Colon (tissue), 2 donors: Measurements from ENCODE around the gene TTC38.

Experiments used
- FAIRE-seq: peaks from 2 replicates; lab custom pipeline; 2012; peaks lifted over from hg19 to GRCh38; lab: Jason Lieb, UNC
- donor health status: control.
- donor health status: control.

Gene TTC38

DNA sequence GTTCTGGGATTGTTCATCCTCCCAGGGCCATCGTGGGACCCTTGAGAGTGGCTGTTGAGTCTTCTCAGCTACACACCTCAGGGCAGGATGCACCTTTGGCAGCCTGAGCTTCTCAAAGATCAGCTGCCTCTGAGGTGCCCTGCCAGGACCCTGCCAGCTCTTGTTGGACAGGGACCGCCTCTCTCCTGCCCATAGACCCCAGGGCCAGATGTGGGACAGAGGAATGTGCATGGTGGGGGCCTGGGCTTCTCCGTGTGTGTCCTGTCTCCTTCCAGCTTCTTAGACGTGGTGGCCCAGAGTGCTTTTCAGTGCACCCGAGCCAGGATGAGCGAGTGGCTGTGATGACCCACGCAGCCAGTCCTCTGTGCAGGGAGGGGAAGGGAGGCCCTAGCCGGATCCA, 61.8 kb downstream of the TTC38 start:
- FAIRE-seq = no peak

- no peak for FAIRE-seq
Observed at GRCh38 chr22:46330426-46330825, 62.6 kb downstream of the TTC38 start.

- FAIRE-seq = no peak
Observed at GRCh38 chr22:46331496-46331895, 63.7 kb downstream of the TTC38 start.

DNA sequence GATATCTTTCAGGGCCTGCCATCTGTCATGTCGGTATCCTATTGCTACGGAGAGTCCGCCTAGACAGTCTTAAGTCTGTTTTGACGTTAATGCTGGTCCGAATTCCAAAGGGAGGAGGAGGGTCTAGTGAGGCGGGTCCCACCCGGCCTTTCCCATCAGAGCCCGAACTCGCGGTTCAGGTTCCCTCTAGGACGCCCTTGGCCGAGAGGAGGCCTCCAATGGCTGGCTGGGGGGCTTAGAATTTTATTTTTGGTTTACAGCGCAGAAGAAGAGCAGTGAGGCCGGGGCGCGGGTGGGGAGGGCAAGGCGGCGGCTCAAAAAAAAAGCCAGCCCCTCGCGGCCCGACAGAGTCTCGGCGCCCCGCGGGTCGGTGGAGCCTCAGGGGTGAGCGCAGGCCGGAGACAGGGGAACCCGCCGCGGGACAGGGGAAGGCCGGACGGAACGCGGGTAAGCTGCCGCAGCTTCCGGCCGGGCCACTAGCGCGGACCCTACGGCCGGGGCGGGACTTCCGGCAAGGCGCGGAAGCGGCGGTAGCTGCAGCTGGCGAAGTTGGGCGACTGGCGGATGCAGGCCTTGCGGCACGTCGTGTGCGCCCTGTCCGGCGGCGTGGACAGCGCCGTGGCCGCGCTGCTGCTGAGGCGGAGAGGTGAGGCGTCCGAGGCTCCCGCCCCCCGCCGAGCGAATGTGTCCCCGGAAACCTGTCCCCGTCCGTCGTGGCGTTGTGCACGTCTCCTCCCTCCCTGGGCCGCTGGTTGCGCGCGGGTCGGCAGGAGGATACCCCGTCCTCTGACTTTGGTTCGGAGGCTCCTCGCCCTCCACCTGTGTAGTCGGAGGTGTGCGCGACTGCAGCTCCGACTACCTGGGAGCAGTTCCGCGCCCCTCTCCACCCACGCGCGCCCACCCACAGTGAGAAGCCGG, 67.7 kb downstream of the TTC38 start, which contains the start of gene TRMU:
Gene TRMU, plus strand, starts transcription at position 514 of the 918 bp plus-strand sequence. Its CDS starts 51 bp downstream, at position 565.
- FAIRE-seq = no peak

DNA sequence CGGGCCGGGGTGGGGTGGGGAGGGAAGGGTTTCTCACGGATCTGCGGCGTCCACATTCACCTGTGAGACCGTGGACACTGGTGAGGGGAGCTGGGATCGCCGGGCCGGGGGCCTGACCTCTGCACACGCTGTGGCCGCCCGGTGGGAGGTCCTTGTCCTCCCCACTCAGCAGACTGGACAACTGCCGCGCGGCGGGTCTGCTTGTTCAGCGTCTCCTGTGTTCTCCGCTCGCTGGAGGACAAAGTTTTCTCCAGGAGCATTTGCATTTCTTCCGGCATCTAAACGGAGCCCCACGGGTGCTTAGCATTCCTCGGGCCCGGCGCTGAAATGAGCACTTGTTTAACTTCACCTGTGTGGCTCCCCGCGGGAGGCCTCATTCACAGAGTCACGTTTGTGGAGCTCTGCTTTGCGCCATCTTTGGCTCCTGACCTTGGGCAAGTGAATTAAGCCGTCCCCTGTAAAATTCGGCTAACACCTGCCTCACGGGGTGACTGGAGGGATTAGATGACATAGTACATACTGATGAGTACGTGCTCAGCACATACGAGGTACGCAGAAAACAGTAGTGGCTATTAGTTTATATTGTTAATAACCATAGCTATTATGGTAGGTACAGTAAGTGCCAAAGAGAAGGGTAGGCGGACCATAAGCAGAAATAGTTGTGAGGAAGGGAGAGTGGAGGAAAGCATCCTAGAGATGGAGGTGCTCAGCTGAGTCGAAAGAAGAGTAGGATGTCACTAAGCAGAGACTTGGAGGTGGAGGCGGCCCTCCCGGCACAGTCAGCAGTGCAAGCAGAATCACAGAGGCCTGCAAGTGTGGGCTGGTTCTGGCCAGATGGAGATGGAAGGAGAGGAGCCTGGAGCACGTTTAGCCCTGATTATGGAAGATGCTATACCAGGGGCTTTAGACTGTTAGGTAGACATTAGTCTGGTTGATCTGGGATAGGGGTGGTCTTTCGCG, 68.6 kb downstream of the TTC38 start:
- FAIRE-seq = no peak

GRCh38 chr22:46337870-46338269, 70.1 kb downstream of the TTC38 start:
- FAIRE-seq = no peak

GRCh38 chr22:46338636-46339035, 70.8 kb downstream of the TTC38 start:
- no peak for FAIRE-seq

GRCh38 chr22:46339956-46340355, 72.1 kb downstream of the TTC38 start:
- no peak for FAIRE-seq

GRCh38 chr22:46340676-46341075, 72.9 kb downstream of the TTC38 start:
- no peak for FAIRE-seq
